Measurements from ENCODE around the gene LYRM9. TPM values are rescaled to one million over a fixed set of nuclear protein-coding genes. Genes with fewer than 3 reads are reported as not detected.

The LYRM9 gene
- total RNA-seq, 2 donors from 2014 or later = 5.8 to 8.3 TPM

DNA sequence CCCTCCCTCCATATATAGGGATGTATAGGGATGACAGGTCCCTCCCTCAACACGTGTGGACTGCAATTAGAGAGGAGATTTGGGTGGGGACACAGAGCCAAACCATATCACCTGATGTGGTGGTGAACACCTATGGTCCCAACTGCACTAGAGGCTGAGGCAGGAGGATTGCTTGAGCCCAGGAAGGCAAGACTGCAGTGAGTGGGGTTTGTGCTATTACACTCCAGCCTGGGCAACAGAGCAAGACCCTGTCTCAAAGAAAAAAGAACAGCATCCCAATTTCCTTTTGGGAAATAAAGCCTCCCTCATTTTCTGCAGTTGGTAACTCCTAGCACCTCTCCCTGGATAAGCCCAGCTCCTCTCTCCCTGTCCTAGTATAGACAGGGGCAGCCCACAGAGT lies 23.8 kb upstream of the LYRM9 start:
- Mint-ChIP-seq H3K4me3 (no peak overlapping the region), H3K27me3 (ENCODE audit: insufficient read depth) (peaks cover 78% of the 10 kb centered on the region), H3K27ac (no peak overlapping the region), H3K4me1 (peaks cover 22% of the 10 kb centered on the region), H3K36me3 (ENCODE audit: low read depth) (no peaks in the 10 kb centered on the region), H3K9me3 (no peaks in the 10 kb centered on the region)
- WGBS, 2 experiments (ENCODE audit: insufficient coverage in 1 of 2, insufficient read length in 1 of 2) = 47% methylated on average over 1 of the region's 1 CpG; no CpG with 5 or more reads in 1 of the 2 experiments
- no peak overlapping the region for H3K27ac ChIP-seq (ENCODE audit: low read depth, low read length)
- no peak overlapping the region for H3K4me3 ChIP-seq (ENCODE audit: low read length)
- H3K27me3 ChIP-seq (ENCODE audit: control insufficient read depth, insufficient read depth, low read length, poor library complexity, severe bottlenecking) = peaks cover 52% of the 10 kb centered on the region
- H3K9ac ChIP-seq (ENCODE audit: extremely low read depth, low read length, poor library complexity, severe bottlenecking) = no peak overlapping the region
- H3K4me1 ChIP-seq (ENCODE audit: control insufficient read depth, insufficient read depth, low read length) = peaks cover 7% of the 10 kb centered on the region
- no peak for TF ChIP-seq CTCF (conservative IDR thresholded peaks at IDR 0.05)
- no peak for DNase-seq
- H3K36me3 ChIP-seq (ENCODE audit: control insufficient read depth, insufficient read depth, low read length) = no peaks in the 10 kb centered on the region
- H3K9me3 ChIP-seq (ENCODE audit: control insufficient read depth, low read length) = no peaks in the 10 kb centered on the region

- no peaks in the 10 kb centered on the region for H3K36me3 ChIP-seq (ENCODE audit: control insufficient read depth, insufficient read depth, low read length)
- H3K27me3 ChIP-seq (ENCODE audit: control insufficient read depth, insufficient read depth, low read length, poor library complexity, severe bottlenecking) = peaks cover 62% of the 10 kb centered on the region
- H3K27ac Mint-ChIP-seq = peak overlapping the region; percentile 76
- no peaks in the 10 kb centered on the region for H3K9me3 Mint-ChIP-seq
- H3K4me1 ChIP-seq (ENCODE audit: control insufficient read depth, insufficient read depth, low read length) = peaks cover 7% of the 10 kb centered on the region
- no peaks in the 10 kb centered on the region for H3K36me3 Mint-ChIP-seq (ENCODE audit: low read depth)
- no peak overlapping the region for H3K4me3 Mint-ChIP-seq
- H3K4me3 ChIP-seq (ENCODE audit: low read length) = peak overlapping the region; percentile 1
- no peaks in the 10 kb centered on the region for H3K9me3 ChIP-seq (ENCODE audit: control insufficient read depth, low read length)
- TF ChIP-seq CTCF (conservative IDR thresholded peaks at IDR 0.05) = no peak
- no peak overlapping the region for H3K27ac ChIP-seq (ENCODE audit: low read depth, low read length)
- H3K4me1 Mint-ChIP-seq = peaks cover 22% of the 10 kb centered on the region
- 0 to 3% methylated on average over 5 to 7 of the region's 7 CpGs for WGBS, 2 experiments (ENCODE audit: insufficient coverage in 1 of 2, insufficient read length in 1 of 2)
- H3K27me3 Mint-ChIP-seq (ENCODE audit: insufficient read depth) = peaks cover 85% of the 10 kb centered on the region
- DNase-seq = peak; percentile 95
- no peak overlapping the region for H3K9ac ChIP-seq (ENCODE audit: extremely low read depth, low read length, poor library complexity, severe bottlenecking)
Measured at GRCh38 chr17:27915709-27916108, 22.5 kb upstream of the LYRM9 start.

GRCh38 chr17:27914382-27914781 lies 21.2 kb upstream of the LYRM9 start:
- H3K9me3 ChIP-seq (ENCODE audit: control insufficient read depth, low read length) = no peaks in the 10 kb centered on the region
- no peak overlapping the region for H3K27ac ChIP-seq (ENCODE audit: low read depth, low read length)
- WGBS, 2 experiments (ENCODE audit: insufficient coverage in 1 of 2, insufficient read length in 1 of 2) = 61 to 62% methylated on average over 7 of the region's 7 CpGs
- H3K9ac ChIP-seq (ENCODE audit: extremely low read depth, low read length, poor library complexity, severe bottlenecking) = no peak overlapping the region
- Mint-ChIP-seq H3K36me3 (ENCODE audit: low read depth) (no peaks in the 10 kb centered on the region), H3K9me3 (no peaks in the 10 kb centered on the region), H3K4me3 (no peak overlapping the region), H3K27ac (no peak overlapping the region), H3K4me1 (peaks cover 22% of the 10 kb centered on the region), H3K27me3 (ENCODE audit: insufficient read depth) (peaks cover 92% of the 10 kb centered on the region)
- DNase-seq = no peak
- TF ChIP-seq CTCF (conservative IDR thresholded peaks at IDR 0.05) = peak; percentile 36
- H3K4me1 ChIP-seq (ENCODE audit: control insufficient read depth, insufficient read depth, low read length) = peaks cover 7% of the 10 kb centered on the region
- H3K36me3 ChIP-seq (ENCODE audit: control insufficient read depth, insufficient read depth, low read length) = no peaks in the 10 kb centered on the region
- no peak overlapping the region for H3K4me3 ChIP-seq (ENCODE audit: low read length)
- H3K27me3 ChIP-seq (ENCODE audit: control insufficient read depth, insufficient read depth, low read length, poor library complexity, severe bottlenecking) = peaks cover 68% of the 10 kb centered on the region

Measured in endodermal cell (in vitro differentiated cells).